Stimulated activated CD8-positive, alpha-beta memory T cell treated with anti-CD3 and anti-CD28 coated beads, Interleukin-4, amount 100 ng/mL, for 48 hours (primary cell): Measurements from ENCODE around the gene DES.
A peak's percentile ranks its signal among the peaks of the same experiment; 100 is the strongest.
"Not testable (repeated sequence)": the region's sequence is repeated elsewhere in the genome, so short reads cannot be mapped to it uniquely, and the experiment has no call there.

Source experiments
- DNase-seq: peaks from one replicate; pipeline ENCODE4 v3.0.0-alpha.2; 2020

DES gene

DNA sequence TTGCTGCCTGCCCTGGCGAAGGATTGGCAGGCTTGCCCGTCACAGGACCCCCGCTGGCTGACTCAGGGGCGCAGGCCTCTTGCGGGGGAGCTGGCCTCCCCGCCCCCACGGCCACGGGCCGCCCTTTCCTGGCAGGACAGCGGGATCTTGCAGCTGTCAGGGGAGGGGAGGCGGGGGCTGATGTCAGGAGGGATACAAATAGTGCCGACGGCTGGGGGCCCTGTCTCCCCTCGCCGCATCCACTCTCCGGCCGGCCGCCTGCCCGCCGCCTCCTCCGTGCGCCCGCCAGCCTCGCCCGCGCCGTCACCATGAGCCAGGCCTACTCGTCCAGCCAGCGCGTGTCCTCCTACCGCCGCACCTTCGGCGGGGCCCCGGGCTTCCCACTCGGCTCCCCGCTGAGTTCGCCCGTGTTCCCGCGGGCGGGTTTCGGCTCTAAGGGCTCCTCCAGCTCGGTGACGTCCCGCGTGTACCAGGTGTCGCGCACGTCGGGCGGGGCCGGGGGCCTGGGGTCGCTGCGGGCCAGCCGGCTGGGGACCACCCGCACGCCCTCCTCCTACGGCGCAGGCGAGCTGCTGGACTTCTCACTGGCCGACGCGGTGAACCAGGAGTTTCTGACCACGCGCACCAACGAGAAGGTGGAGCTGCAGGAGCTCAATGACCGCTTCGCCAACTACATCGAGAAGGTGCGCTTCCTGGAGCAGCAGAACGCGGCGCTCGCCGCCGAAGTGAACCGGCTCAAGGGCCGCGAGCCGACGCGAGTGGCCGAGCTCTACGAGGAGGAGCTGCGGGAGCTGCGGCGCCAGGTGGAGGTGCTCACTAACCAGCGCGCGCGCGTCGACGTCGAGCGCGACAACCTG lies at the start of gene DES:
Gene DES, plus strand, starts transcription at position 223 of the 857 bp plus-strand sequence. Its CDS starts 86 bp downstream, at position 309.
- no peak for DNase-seq

DNA sequence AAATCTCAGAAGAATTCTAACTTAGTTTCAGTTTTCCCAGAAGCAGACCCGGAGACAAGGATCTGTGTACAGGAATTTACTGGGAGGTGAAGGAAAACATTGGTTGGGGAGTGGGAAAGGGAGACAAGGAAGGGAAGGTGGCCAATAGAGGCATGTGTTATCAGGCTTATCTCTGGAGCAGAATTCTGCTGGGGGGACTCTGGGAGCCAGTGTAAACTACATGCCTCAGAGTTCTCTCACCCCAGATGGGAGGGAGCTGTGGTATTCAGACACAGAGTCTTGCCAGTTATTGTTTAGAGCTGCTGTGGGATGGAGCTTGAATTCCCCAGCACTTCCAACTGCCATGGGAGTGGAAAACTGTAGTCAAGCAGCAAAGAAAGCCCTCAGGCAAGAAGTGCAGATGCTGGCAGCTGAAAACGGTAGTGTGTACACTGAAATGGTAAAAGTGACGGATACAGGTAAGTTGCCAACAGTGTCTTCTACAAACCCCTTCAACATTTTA lies 49.4 kb upstream of the DES start:
- DNase-seq, result no peak

GRCh38 chr2:219369447-219369861 lies 48.7 kb upstream of the DES start:
- DNase-seq, result no peak

GRCh38 chr2:219378163-219378851 lies 39.9 kb upstream of the DES start:
- no peak for DNase-seq

- DNase-seq, result no peak
These were observed 37.3 kb upstream of the DES start for GRCh38 chr2:219380926-219381325.

- DNase-seq, result no peak
These were observed 36.7 kb upstream of the DES start for GRCh38 chr2:219381448-219381847.

GRCh38 chr2:219384083-219384713 lies 34.0 kb upstream of the DES start:
- no peak for DNase-seq

- no peak for DNase-seq
These were observed 33.3 kb upstream of the DES start for GRCh38 chr2:219384859-219385258.

DNA sequence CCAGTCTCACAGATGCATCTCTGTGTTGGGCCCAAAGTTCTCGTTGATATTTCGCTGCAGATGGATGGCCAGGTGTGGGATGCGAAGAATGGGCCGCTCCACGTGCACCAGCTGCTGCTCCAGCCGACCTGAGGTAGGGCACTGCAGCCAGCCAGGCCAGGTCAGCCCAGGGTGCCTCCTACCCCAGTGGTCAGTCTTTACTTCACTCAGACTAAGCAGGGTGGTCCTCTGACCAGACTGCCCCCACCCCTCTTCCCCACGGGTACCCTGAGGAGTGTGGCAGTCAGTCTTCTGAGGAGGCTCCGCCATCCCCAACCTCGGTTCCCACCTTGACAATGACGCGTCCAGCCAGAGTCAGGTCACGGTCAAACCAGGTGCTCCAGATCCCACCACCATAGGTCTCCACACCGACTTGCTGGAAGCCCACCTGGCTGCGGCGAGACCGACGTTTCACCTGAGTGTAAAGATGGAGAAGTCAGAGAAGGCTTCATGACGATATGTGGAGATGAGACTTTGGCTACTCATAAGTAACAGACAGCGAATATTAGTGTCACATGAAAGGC lies 32.1 kb upstream of the DES start:
- no peak for DNase-seq

DNA sequence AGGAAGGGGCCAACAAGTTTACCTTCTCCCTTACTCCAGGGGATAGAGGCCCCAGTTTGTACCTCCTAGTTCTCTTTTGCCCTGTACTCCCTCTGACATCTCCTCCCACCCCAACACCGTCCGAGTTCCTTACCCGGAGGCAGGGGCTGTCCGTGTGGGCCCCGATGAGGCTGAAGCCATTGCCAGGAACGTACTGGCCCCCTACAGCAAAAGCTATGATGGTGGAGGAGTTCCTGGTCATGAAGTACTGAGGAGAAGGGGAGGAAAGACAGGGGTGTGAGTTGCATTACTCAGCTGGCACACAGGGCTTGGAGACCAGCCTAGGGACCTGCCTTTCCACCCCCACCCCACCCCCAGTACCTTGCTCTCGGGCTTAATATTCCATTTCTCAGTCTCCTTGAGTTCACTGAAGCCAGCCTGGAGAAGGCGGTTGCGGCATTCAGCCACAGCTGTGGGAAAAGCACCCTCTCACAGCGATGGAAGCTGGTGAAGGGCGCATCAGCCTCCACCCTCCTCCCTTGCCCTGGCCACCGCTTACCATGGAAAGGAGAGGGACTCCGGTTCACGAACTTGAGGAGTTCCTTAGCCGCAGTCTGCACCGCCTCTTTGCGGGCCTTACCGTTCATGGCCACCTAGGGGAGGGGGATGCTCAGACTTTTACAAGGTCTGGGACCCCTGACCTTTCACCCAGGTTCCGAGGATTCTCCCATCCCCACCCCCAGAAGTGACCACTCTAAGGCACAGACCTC lies 31.5 kb upstream of the DES start:
- peak; percentile 31 for DNase-seq

GRCh38 chr2:219387306-219388120 lies 30.7 kb upstream of the DES start, which contains the start of gene DNPEP:
TSS of gene DNPEP (minus strand) at chr2:219387912. CDS start at chr2:219387794, 118 bp downstream.
- DNase-seq, result peak; percentile 97

GRCh38 chr2:219388121-219388906 lies 29.9 kb upstream of the DES start:
- DNase-seq, result peak; percentile 99

DNA sequence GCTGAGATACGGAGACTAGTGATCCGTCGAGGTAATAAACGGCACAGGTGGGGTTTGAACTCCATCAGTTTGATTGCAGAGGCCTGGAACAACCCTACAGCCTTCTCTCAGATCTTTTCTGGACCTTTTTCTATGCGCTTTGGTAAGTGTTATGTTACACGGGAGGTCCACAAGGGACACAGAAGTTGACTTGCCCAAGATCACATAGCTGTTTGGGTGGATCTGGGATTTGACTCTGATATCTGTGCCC lies 29.3 kb upstream of the DES start:
- DNase-seq, result no peak

- DNase-seq, result no peak
These were observed 25.4 kb upstream of the DES start for GRCh38 chr2:219392754-219393153.

- DNase-seq, result not testable (repeated sequence)
These were observed 23.1 kb upstream of the DES start for GRCh38 chr2:219395056-219395455.

DNA sequence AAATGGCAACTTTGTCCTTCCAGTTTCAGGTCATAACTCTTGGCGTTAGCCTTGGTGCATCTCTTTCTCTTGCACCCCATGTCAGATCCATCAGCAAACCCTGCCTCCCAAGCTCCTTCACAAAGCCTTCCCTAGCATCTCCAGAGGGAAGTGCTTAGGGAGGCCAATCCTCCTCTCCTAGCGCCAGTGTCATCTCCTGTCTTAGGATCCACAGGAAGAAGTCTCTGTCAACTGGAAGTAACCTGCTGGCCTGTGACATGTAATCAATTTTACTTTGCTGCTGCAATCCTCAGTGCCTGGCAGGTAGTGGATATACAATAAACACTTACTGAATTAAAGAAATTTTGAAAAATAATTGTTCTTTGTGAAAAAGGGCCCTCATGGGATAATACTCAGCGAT lies 22.6 kb upstream of the DES start:
- DNase-seq, result no peak

GRCh38 chr2:219396863-219397457 lies 21.2 kb upstream of the DES start:
- DNase-seq, result no peak

DNA sequence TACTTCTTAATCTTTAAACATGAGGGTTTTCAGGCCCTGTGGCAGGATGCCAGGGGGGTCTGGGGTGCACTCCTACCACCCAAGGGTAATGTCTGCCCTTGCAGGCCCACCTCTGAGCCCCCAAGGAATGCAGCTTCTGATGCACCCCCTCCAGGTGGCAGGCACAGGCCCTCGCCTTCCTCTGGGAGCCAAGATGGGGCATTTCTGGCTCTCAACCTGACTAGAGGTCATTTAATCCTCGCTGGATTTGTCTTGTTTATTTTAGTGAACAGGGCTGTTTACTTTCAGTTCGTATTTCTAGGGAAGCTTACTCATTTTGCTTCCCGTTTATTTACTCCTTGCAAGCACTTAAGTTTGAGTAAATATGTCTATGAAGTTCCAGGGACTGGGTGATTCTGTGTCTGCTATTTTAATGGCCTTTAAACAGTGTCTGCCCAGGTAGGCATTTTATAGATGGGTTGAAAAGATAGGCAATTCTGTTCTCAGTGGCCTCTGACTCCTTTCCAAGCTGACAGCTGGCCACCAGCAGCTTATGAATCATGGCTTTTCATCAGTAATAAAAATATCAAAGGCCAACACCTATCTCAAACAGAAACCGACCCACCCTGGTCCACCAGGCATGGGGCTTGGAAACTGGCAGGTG lies 19.3 kb upstream of the DES start:
- DNase-seq, result no peak

DNA sequence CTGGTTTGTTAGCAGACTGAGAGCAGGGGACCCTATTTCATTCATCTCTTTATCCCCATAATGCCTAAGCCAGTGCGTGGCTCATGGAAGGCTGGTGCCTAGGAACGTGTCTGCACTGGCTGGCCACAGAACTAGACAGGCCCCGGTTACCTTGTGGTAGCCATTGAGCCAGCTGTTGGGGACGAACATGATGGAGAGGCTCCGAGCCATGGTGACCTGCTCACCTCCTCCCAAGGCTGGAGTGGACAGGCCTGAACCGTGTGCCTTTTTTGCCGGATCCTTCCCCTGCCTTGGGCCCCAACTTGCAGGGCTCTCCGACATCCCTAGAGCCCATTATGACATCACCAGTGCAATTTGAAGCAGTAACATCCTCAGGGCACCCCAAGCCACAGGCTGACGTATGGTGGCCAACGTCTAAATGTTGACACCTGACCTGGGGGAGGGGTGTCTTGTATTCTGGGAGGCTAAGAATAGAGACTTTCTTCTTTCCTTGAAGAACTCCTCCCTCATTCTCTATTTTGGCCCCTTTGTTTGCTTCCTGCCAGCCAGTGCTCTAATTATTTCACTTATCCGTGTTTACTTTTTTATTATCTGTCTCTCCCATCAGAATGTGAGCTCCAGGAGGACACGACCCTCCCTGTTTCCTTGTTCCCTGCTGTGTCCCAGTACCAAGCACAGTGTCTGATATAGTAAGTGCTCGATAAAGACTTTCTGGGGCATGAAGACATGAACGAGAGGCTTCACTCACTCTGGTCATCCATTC lies 18.3 kb upstream of the DES start:
- DNase-seq, result no peak
